Fibroblast of lung (primary cell): ENCODE results near the gene RAB9A. TPM values are rescaled to one million over a fixed set of nuclear protein-coding genes. Genes with fewer than 3 reads are reported as not detected.
"Not testable (repeated sequence)": the region's sequence is repeated elsewhere in the genome, so short reads cannot be mapped to it uniquely, and the experiment has no call there.

ENCODE experiments used
- DNase-seq, 2 donors: peaks; one replicate each; pipeline versions ENCODE4 v3.0.0 to v3.0.0-alpha.2; 2010; ENCODE audit warnings: low read depth in 2 of 2
- H2AFZ ChIP-seq: 2 replicates; pipeline ENCODE4 v1.5.1; 2012; ENCODE audit warnings: low read length, control low read depth, inconsistent platforms
- H3K27ac ChIP-seq: 2 replicates; pipeline ENCODE4 v1.5.1; 2011; ENCODE audit warnings: low read length, control low read depth; ENCODE audit not compliant: insufficient read depth
- H3K27me3 ChIP-seq: 2 replicates; pipeline ENCODE4 v1.5.1; 2011; ENCODE audit warnings: mild to moderate bottlenecking, low read length; ENCODE audit not compliant: control insufficient read depth, insufficient read depth
- H3K36me3 ChIP-seq: 2 replicates; pipeline ENCODE4 v1.5.1; 2011; ENCODE audit warnings: low read length; ENCODE audit not compliant: control insufficient read depth, insufficient read depth
- H3K4me1 ChIP-seq: 2 replicates; pipeline ENCODE4 v1.5.1; 2011; ENCODE audit warnings: low read length; ENCODE audit not compliant: control insufficient read depth, insufficient read depth; ENCODE audit errors: extremely low read depth
- H3K4me2 ChIP-seq: 2 replicates; pipeline ENCODE4 v1.5.1; 2011; ENCODE audit warnings: low read length, control low read depth; ENCODE audit not compliant: insufficient read depth; ENCODE audit errors: extremely low read depth
- H3K4me3 ChIP-seq, 4 experiments: fragments of 200-600 bp in 1 of 4; sonication (generic) in 1 of 4; replicated peaks in 1 of 4; 2 replicates each; pipeline ENCODE4 v1.5.1; 2011 to 2016; ENCODE audit warnings: low read length in 4 of 4, low read depth in 3 of 4, mild to moderate bottlenecking in 3 of 4, control low read depth in 2 of 4, inconsistent platforms in 1 of 4, mixed read lengths in 1 of 4; ENCODE audit not compliant: insufficient read depth in 1 of 4; ENCODE audit errors: control extremely low read depth in 1 of 4
- H3K79me2 ChIP-seq: 2 replicates; pipeline ENCODE4 v1.5.1; 2012; ENCODE audit warnings: mild to moderate bottlenecking, low read length, inconsistent platforms; ENCODE audit not compliant: control insufficient read depth, insufficient read depth
- H3K9ac ChIP-seq: 2 replicates; pipeline ENCODE4 v1.5.1; 2011; ENCODE audit warnings: mild to moderate bottlenecking, low read length, control low read depth; ENCODE audit not compliant: insufficient read depth
- H3K9me3 ChIP-seq: 2 replicates; pipeline ENCODE4 v1.5.1; 2012; ENCODE audit warnings: low read depth, low read length; ENCODE audit not compliant: control insufficient read depth, insufficient read depth
- H4K20me1 ChIP-seq: 2 replicates; pipeline ENCODE4 v1.5.1; 2011; ENCODE audit warnings: low read length; ENCODE audit not compliant: control insufficient read depth, insufficient read depth; ENCODE audit errors: extremely low read depth
- EZH2 ChIP-seq: IDR thresholded peaks from 2 replicates; pipeline ENCODE4 v1.5.1; 2012; ENCODE audit warnings: low read length, control low read depth, mild to moderate bottlenecking; ENCODE audit errors: missing control alignments
- polyA plus RNA-seq, 2 donors: library from polyadenylated mRNA; depleted of rRNA in 1 of 2; stranded (reverse) in 1 of 2; unstranded in 1 of 2; fragments of >200 nt; gene quantifications; 2 replicates each; pipeline ENCODE4 v1.2.1, GENCODE V29; 2011 to 2012; ENCODE audit warnings: missing spikeins in 1 of 2
- total RNA-seq: library from RNA; depleted of rRNA; stranded (reverse); fragments of >200 nt; gene quantifications from 2 replicates; pipeline ENCODE4 v1.2.1, GENCODE V29; 2014
- TF ChIP-seq, protein P1 (sequence below), 2 donors: IDR thresholded peaks in 1 of 2; conservative IDR thresholded peaks in 1 of 2; 1 replicate in 1 of 2; 2 replicates in 1 of 2; pipeline ENCODE4 v1.5.1; 2011 to 2012; ENCODE audit warnings: low read length in 2 of 2, control low read depth in 1 of 2, inconsistent platforms in 1 of 2, low read depth in 1 of 2, mild to moderate bottlenecking in 1 of 2

RAB9A gene
- total and polyA plus RNA-seq, 2 donors (not counting 1 experiment from before 2014, with no cell fraction given): 40.3 to 44.2 TPM

DNA sequence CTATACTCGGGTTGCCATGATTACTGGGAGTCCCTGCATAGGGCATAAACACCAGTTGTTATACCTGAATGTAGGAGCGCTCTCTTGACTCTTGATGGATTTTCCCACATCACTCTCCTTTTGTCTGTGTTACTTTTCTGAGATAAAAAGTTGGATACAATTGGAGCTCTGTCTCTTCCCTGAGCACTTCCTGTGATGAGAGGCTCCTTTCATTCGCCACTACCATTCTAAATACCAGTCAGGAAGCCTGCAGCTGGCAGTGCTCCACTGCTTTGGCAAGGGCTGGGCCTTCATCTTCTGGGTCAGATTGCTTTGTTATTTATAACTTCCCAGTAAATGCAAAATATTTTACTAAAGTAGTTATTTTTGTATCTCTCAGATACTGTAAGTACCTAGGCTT, 22.1 kb upstream of the RAB9A start:
- Histone ChIP-seq H3K79me2 (no peaks in the 10 kb centered on the region), H2AFZ (no peak overlapping the region), H3K27ac (no peak overlapping the region), H4K20me1 (no peaks in the 10 kb centered on the region), H3K4me2 (no peak overlapping the region), H3K9ac (no peak overlapping the region), H3K36me3 (no peaks in the 10 kb centered on the region), H3K4me3 (no peak overlapping the region), H3K9me3 (no peaks in the 10 kb centered on the region), H3K27me3 (no peaks in the 10 kb centered on the region), H3K4me1 (no peaks in the 10 kb centered on the region)
- TF ChIP-seq EZH2: no peak
- TF ChIP-seq, protein P1, sequence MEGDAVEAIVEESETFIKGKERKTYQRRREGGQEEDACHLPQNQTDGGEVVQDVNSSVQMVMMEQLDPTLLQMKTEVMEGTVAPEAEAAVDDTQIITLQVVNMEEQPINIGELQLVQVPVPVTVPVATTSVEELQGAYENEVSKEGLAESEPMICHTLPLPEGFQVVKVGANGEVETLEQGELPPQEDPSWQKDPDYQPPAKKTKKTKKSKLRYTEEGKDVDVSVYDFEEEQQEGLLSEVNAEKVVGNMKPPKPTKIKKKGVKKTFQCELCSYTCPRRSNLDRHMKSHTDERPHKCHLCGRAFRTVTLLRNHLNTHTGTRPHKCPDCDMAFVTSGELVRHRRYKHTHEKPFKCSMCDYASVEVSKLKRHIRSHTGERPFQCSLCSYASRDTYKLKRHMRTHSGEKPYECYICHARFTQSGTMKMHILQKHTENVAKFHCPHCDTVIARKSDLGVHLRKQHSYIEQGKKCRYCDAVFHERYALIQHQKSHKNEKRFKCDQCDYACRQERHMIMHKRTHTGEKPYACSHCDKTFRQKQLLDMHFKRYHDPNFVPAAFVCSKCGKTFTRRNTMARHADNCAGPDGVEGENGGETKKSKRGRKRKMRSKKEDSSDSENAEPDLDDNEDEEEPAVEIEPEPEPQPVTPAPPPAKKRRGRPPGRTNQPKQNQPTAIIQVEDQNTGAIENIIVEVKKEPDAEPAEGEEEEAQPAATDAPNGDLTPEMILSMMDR (conservative IDR thresholded peaks at IDR 0.05 in 1 of 2, IDR thresholded peaks at IDR 0.05 in 1 of 2; ENCODE audit: low read depth in 1 of 2, low read length in 2 of 2): no peak
- DNase-seq: no peak

DNA sequence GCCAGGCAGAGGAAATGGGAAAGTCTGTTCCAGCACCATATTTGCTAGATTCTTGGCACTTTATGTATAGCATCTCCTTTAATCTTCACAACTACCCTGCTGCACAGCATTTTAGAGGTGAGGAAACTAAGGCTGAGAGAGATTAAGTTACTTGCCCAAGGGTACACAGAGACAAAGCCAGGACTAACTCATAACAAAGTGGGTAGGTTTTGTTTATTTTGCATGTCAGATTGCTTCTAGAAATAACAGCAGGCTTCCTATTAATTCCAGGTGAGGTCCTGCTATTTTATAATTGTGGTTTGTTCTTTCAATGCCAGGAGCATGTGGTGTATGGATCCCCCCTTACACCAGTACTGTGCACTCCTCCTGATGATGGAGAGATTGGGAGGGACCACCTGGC, 21.0 kb upstream of the RAB9A start:
- H2AFZ ChIP-seq: no peak overlapping the region
- H3K27me3 ChIP-seq: no peaks in the 10 kb centered on the region
- H3K9ac ChIP-seq: no peak overlapping the region
- no peak overlapping the region for H3K27ac ChIP-seq
- no peak overlapping the region for H3K4me2 ChIP-seq
- no peaks in the 10 kb centered on the region for H3K79me2 ChIP-seq
- H3K4me3 ChIP-seq: no peak overlapping the region
- no peaks in the 10 kb centered on the region for H3K4me1 ChIP-seq
- H3K9me3 ChIP-seq: no peaks in the 10 kb centered on the region
- H4K20me1 ChIP-seq: no peaks in the 10 kb centered on the region
- H3K36me3 ChIP-seq: no peaks in the 10 kb centered on the region
- TF ChIP-seq, protein P1 (conservative IDR thresholded peaks at IDR 0.05 in 1 of 2, IDR thresholded peaks at IDR 0.05 in 1 of 2; ENCODE audit: low read depth in 1 of 2, low read length in 2 of 2): no peak
- TF ChIP-seq EZH2: no peak
- no peak for DNase-seq

DNA sequence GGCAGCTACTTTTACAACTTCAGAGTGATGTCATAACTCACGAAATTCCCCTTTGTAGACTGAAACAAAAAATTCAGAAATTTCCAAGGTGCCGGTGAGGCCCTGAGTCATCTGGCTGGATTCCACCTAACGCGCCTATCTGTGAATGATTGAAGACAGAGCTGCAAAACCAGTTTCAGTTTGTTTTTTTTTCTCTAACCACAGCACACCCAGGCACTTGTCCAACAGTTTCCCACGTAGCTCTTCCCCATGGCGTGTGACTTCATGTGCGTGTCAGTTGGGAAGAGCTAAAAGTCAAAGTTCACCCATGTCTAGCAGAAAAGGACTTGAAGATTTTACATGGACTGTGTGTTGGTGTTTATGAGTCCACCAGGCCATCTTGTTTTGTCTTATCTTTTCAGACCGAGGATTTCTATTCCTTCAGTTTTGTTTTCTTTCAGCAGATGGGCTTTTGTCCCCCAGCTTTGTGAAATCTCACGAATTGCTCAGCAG, 19.6 kb upstream of the RAB9A start:
- no peaks in the 10 kb centered on the region for H3K4me1 ChIP-seq
- peak; percentile 96 to 98 for DNase-seq
- TF ChIP-seq, protein P1 (conservative IDR thresholded peaks at IDR 0.05 in 1 of 2, IDR thresholded peaks at IDR 0.05 in 1 of 2; ENCODE audit: low read depth in 1 of 2, low read length in 2 of 2): no peak
- TF ChIP-seq EZH2: no peak
- no peaks in the 10 kb centered on the region for H3K79me2 ChIP-seq
- no peaks in the 10 kb centered on the region for H3K36me3 ChIP-seq
- no peak overlapping the region for H3K27ac ChIP-seq
- no peak overlapping the region for H3K4me3 ChIP-seq
- no peak overlapping the region for H2AFZ ChIP-seq
- H4K20me1 ChIP-seq: no peaks in the 10 kb centered on the region
- H3K9ac ChIP-seq: no peak overlapping the region
- no peaks in the 10 kb centered on the region for H3K27me3 ChIP-seq
- H3K9me3 ChIP-seq: no peaks in the 10 kb centered on the region
- H3K4me2 ChIP-seq: no peak overlapping the region

DNA sequence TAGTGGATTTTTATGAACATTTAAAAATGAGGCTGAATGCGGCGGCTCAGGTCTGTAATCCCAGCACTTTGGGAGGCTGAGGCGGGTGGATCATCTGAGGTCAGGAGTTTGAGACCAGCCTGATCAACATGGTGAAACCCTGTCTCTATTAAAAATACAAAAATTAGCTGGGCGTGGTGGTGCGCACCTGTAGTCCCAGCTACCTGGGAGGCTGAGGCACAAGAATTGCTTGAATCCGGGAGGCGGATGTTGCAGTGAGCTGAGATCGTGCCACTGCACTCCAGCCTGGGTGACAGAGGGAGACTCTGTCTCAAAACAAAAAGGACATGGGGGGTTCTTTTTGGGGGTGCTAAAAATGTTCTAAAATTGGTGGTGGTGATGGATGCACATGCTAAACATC, 19.2 kb upstream of the RAB9A start:
- H3K79me2 ChIP-seq, H2AFZ ChIP-seq, H3K9ac ChIP-seq, H3K27ac ChIP-seq, H3K4me2 ChIP-seq, DNase-seq, H3K9me3 ChIP-seq, H4K20me1 ChIP-seq, H3K4me1 ChIP-seq, H3K27me3 ChIP-seq, H3K36me3 ChIP-seq, H3K4me3 ChIP-seq: not testable (repeated sequence)
